HCT116 (cell line): Measurements from ENCODE around the gene UXS1. TPM values are rescaled to one million over a fixed set of nuclear protein-coding genes. Genes with fewer than 3 reads are reported as not detected.

Source experiments
- ATAC-seq: fragments of 200-7000 bp; cut with Tn5 transposase; 2 replicates; pipeline ENCODE4 v1.9.1; 2020; ENCODE audit warnings: mild to moderate bottlenecking, moderate library complexity
- BruUV-seq: library from RNA; stranded (reverse); fragments of 400-500 nt; replicated peaks from 2 replicates; lab custom pipeline; 2021; lab: Mats Ljungman, UMichigan
- CTCF ChIA-PET: fragments of 300-600 bp; sonication (Branson Sonifier 250); formaldehyde crosslinking; loops from one replicate; lab custom pipeline; 2021; ENCODE audit warnings: antibody characterized with exemption; lab: Charles Lee
- POLR2A ChIA-PET: fragments of 300-600, 350-600 bp; sonication (Branson Sonifier 250); formaldehyde crosslinking; loops from one replicate; lab custom pipeline; 2021; ENCODE audit warnings: antibody characterized with exemption; lab: Charles Lee
- RAD21 ChIA-PET, 2 experiments: fragments of 300-600 bp; sonication (Branson Sonifier 250); formaldehyde crosslinking; loops; one replicate each; lab custom pipeline; 2023; ENCODE audit warnings: low total read pairs in 2 of 2; ENCODE audit not compliant: uncharacterized antibody in 2 of 2, unreplicated experiment in 2 of 2, low non-redundant PET in 1 of 2; lab: Charles Lee
- DNase-seq: peaks from one replicate; pipeline ENCODE4 v3.0.0-alpha.2; 2010; ENCODE audit warnings: low read depth, low spot score
- H2AFZ ChIP-seq: fragments of 200-600 bp; shearing (Covaris generic), sonication (generic); 2 replicates; pipeline ENCODE4 v1.6.1; 2017; ENCODE audit warnings: low read depth, mixed run types, mixed read lengths, antibody characterized with exemption, low read length; ENCODE audit not compliant: poor library complexity, severe bottlenecking
- H3K27ac ChIP-seq: 2 replicates; pipeline ENCODE4 v1.5.1; 2012; ENCODE audit warnings: low read depth, low read length
- H3K27me3 ChIP-seq: fragments of 200-600 bp; sonication (generic); 2 replicates; pipeline ENCODE4 v1.6.1; 2016; ENCODE audit warnings: mixed run types, low read length, mixed read lengths; ENCODE audit not compliant: insufficient read depth
- H3K36me3 ChIP-seq, 2 experiments: fragments of 200-500 bp in 1 of 2; fragments of 200-600 bp in 1 of 2; sonication (Bioruptor generic) in 1 of 2; sonication (generic) in 1 of 2; 2 replicates each; pipeline versions ENCODE4 v1.5.1 to v1.6.1; 2014 to 2016; ENCODE audit warnings: low read length in 2 of 2, inconsistent platforms in 1 of 2, mixed read lengths in 1 of 2, mixed run types in 1 of 2; ENCODE audit not compliant: insufficient read depth in 2 of 2, control insufficient read depth in 1 of 2
- H3K4me1 ChIP-seq, 2 experiments: fragments of 200-600 bp in 1 of 2; sonication (generic) in 1 of 2; 2 replicates each; pipeline versions ENCODE4 v1.5.1 to v1.6.1; 2012 to 2017; ENCODE audit warnings: low read length in 2 of 2, inconsistent platforms in 1 of 2, mild to moderate bottlenecking in 1 of 2, mixed read lengths in 1 of 2, mixed run types in 1 of 2, moderate library complexity in 1 of 2; ENCODE audit not compliant: insufficient read depth in 2 of 2, control insufficient read depth in 1 of 2
- H3K4me2 ChIP-seq: fragments of 200-600 bp; sonication (generic); 2 replicates; pipeline ENCODE4 v1.6.1; 2017; ENCODE audit warnings: mixed run types, low read length, mixed read lengths
- H3K4me3 ChIP-seq, 2 experiments: fragments of 200-600 bp in 1 of 2; sonication (generic) in 1 of 2; replicated peaks in 1 of 2; 2 replicates each; pipeline ENCODE4 v1.5.1; 2011 to 2016; ENCODE audit warnings: low read length in 2 of 2, control low read depth in 1 of 2, low read depth in 1 of 2, mild to moderate bottlenecking in 1 of 2, mixed read lengths in 1 of 2, mixed run types in 1 of 2
- H3K79me2 ChIP-seq: fragments of 200-600 bp; sonication (generic); 2 replicates; pipeline ENCODE4 v1.6.1; 2017; ENCODE audit warnings: mild to moderate bottlenecking, mixed run types, low read length, moderate library complexity, mixed read lengths; ENCODE audit not compliant: insufficient read depth
- H3K9ac ChIP-seq: fragments of 200-600 bp; sonication (generic); 2 replicates; pipeline ENCODE4 v1.6.1; 2016; ENCODE audit warnings: low read length, mixed read lengths
- H3K9me2 ChIP-seq: fragments of 200-600 bp; sonication (generic), shearing (Covaris generic); 2 replicates; pipeline ENCODE4 v1.6.1; 2017; ENCODE audit warnings: mixed run types, mild to moderate bottlenecking, moderate library complexity; ENCODE audit not compliant: insufficient read depth
- H3K9me3 ChIP-seq, 2 experiments: fragments of 200-500 bp in 1 of 2; fragments of 200-600 bp in 1 of 2; sonication (Bioruptor generic) in 1 of 2; sonication (generic) in 1 of 2; 2 replicates each; pipeline ENCODE4 v1.6.1; 2014 to 2017; ENCODE audit warnings: low read length in 2 of 2, mixed read lengths in 2 of 2, inconsistent platforms in 1 of 2, low read depth in 1 of 2, mild to moderate bottlenecking in 1 of 2, mixed run types in 1 of 2, moderate library complexity in 1 of 2; ENCODE audit not compliant: control insufficient read depth in 1 of 2, insufficient read depth in 1 of 2
- H4K20me1 ChIP-seq: fragments of 200-600 bp; sonication (generic), shearing (Covaris generic); 2 replicates; pipeline ENCODE4 v1.6.1; 2017; ENCODE audit warnings: mixed run types, mild to moderate bottlenecking, moderate library complexity; ENCODE audit not compliant: insufficient read depth
- CBX3 ChIP-seq: IDR thresholded peaks from 2 replicates; pipeline ENCODE4 v1.6.1; 2012; ENCODE audit warnings: low read depth
- RAD21 ChIP-seq: IDR thresholded peaks from 2 replicates; pipeline ENCODE4 v1.6.1; 2012; ENCODE audit warnings: low read depth, mild to moderate bottlenecking
- SP1 ChIP-seq: IDR thresholded peaks from 2 replicates; pipeline ENCODE4 v1.6.1; 2012; ENCODE audit warnings: low read depth
- YY1 ChIP-seq: IDR thresholded peaks from 2 replicates; pipeline ENCODE4 v1.6.1; 2011; ENCODE audit warnings: low read length, low read depth, moderate library complexity, mild to moderate bottlenecking; ENCODE audit not compliant: insufficient replicate concordance; ENCODE audit errors: extremely low read depth
- ZFX ChIP-seq: fragments of 450-650 bp; IDR thresholded peaks from 2 replicates; pipeline ENCODE4 v1.6.1; 2017
- intact Hi-C: fragments of 100-400 bp; cut with micrococcal nuclease; formaldehyde crosslinking; loops from 2 replicates; pipeline ENCODE4 v1.10.0; 2022
- total RNA-seq: library from RNA; stranded (reverse); gene quantifications from one replicate; pipeline ENCODE4 v1.2.1, GENCODE V29; 2021; ENCODE audit not compliant: unreplicated experiment
- TF ChIP-seq, protein P1 (sequence below), 3 experiments: fragments of 200-600 bp in 1 of 3; sonication (generic) in 1 of 3; IDR thresholded peaks in 2 of 3; conservative IDR thresholded peaks in 1 of 3; 2 replicates each; pipeline ENCODE4 v1.5.1; 2012 to 2017; ENCODE audit warnings: low read depth in 2 of 3, low read length in 2 of 3, antibody characterized with exemption in 1 of 3, borderline replicate concordance in 1 of 3, control low read depth in 1 of 3, mild to moderate bottlenecking in 1 of 3, mixed read lengths in 1 of 3, mixed run types in 1 of 3, moderate library complexity in 1 of 3; ENCODE audit not compliant: insufficient read depth in 1 of 3

UXS1 gene
- total RNA-seq, 1 experiment from 2014 or later, result 45.7 TPM

DNA sequence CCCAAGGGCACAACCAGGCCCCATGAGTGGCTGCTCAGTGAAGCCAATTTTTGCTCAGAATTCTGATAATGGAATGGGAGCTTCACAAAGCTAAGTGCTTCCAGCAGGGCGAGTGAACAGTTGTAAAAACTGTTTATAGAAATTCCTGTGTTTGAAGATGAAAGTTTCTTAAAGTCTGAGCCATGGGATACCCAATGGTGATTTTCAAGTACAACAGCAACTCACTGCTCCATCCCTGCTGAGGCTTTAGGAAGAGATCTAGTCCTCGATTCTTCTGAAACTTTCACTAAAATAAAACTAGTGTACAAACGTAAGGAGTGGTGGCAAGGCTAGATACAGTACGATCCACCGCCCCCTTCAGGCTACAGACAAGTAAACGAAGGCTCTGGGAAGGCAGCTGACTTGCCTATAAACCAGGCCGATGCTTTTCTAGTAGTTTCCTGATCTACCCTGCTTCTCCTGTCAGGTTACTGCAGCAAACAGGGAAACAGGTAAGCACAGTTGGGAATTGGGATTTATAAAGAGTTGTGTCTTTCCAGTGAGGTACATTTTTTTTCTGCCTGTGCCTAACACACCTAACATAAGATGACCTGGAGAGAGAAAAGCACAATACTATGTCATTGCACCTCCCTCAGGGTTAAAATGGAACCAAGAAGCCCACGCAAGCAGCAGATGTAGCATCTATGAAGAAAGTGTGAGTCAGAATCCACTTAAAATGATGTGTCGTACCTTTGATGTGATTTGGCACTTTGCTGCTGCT is 108.7 kb downstream of the UXS1 start:
- BruUV-seq, result no TSS peak
- no peak overlapping the region for H3K4me2 ChIP-seq
- peak; percentile 53 for TF ChIP-seq RAD21
- TF ChIP-seq, protein P1, sequence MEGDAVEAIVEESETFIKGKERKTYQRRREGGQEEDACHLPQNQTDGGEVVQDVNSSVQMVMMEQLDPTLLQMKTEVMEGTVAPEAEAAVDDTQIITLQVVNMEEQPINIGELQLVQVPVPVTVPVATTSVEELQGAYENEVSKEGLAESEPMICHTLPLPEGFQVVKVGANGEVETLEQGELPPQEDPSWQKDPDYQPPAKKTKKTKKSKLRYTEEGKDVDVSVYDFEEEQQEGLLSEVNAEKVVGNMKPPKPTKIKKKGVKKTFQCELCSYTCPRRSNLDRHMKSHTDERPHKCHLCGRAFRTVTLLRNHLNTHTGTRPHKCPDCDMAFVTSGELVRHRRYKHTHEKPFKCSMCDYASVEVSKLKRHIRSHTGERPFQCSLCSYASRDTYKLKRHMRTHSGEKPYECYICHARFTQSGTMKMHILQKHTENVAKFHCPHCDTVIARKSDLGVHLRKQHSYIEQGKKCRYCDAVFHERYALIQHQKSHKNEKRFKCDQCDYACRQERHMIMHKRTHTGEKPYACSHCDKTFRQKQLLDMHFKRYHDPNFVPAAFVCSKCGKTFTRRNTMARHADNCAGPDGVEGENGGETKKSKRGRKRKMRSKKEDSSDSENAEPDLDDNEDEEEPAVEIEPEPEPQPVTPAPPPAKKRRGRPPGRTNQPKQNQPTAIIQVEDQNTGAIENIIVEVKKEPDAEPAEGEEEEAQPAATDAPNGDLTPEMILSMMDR (IDR thresholded peaks at IDR 0.05 in 2 of 3, conservative IDR thresholded peaks at IDR 0.05 in 1 of 3; ENCODE audit: borderline replicate concordance in 1 of 3, insufficient read depth in 1 of 3, low read depth in 2 of 3, low read length in 2 of 3), result peak; percentile 21 to 38 (median 33); a peak in 4 of 6 replicates
- TF ChIP-seq CBX3, result no peak
- TF ChIP-seq YY1, result no peak
- no peaks in the 10 kb centered on the region for H3K79me2 ChIP-seq
- H3K9ac ChIP-seq, result no peak overlapping the region
- no peaks in the 10 kb centered on the region for H4K20me1 ChIP-seq
- intact Hi-C loops, result loop anchor here (5.0 to 10.0 kb wide), 2 partner anchors 171 to 508 kb away; no protein-coding TSS in a partner anchor
- RAD21 ChIA-PET, result no interaction called here
- no peaks in the 10 kb centered on the region; the same call in 1 of the 2 replicates for H3K27me3 ChIP-seq
- H3K4me1 ChIP-seq, result no peaks in the 10 kb centered on the region
- no peaks in the 10 kb centered on the region for H3K9me2 ChIP-seq
- no peaks in the 10 kb centered on the region for H3K36me3 ChIP-seq
- peak; percentile 67 for ATAC-seq
- POLR2A ChIA-PET, result no interaction called here
- no peak for DNase-seq
- H2AFZ ChIP-seq, result no peak overlapping the region
- H3K27ac ChIP-seq, result no peak overlapping the region
- CTCF ChIA-PET, result interaction anchor here (1.3 kb wide), 1 partner anchor 507 kb away, joined by 3 read pairs; no protein-coding TSS in a partner anchor
- no peak overlapping the region for H3K4me3 ChIP-seq
- no peaks in the 10 kb centered on the region for H3K9me3 ChIP-seq

DNA sequence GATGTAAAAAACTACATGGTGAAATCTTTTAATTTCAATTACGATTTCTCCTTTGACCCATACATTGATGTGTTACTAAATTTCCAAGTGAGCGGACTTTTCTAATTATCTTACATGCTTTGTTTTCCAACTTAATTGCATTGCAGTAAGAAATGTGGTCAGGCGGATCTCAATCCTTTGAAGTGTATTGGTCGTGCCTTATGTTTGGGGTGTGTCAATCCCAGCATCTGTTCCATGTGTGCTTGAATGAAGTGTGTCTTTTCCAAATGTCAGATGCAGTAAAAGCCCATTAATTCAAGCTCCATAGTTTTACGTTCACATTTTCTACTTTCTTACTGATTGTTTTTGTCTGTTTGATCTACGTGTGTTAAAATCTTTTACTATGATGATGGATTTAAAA is 113.1 kb downstream of the UXS1 start:
- no peaks in the 10 kb centered on the region for H3K36me3 ChIP-seq
- no peak overlapping the region for H3K9ac ChIP-seq
- TF ChIP-seq SP1, result no peak
- TF ChIP-seq ZFX, result no peak
- no peak for TF ChIP-seq YY1
- ChIA-PET RAD21 (no interaction called here), CTCF (no interaction called here), POLR2A (no interaction called here)
- no peak for ATAC-seq
- intact Hi-C loops, result loop anchor here (10.0 kb wide), 1 partner anchor 166 kb away; no protein-coding TSS in a partner anchor
- no peak overlapping the region for H3K4me3 ChIP-seq
- H3K9me3 ChIP-seq, result no peaks in the 10 kb centered on the region
- BruUV-seq, result no TSS peak
- H3K27ac ChIP-seq, result no peak overlapping the region
- H2AFZ ChIP-seq, result no peak overlapping the region
- no peaks in the 10 kb centered on the region for H3K4me1 ChIP-seq
- no peaks in the 10 kb centered on the region for H4K20me1 ChIP-seq
- H3K9me2 ChIP-seq, result no peaks in the 10 kb centered on the region
- DNase-seq, result no peak
- H3K27me3 ChIP-seq, result no peaks in the 10 kb centered on the region; the same call in 1 of the 2 replicates
- no peak overlapping the region for H3K4me2 ChIP-seq
- no peaks in the 10 kb centered on the region for H3K79me2 ChIP-seq
